CD4-positive, alpha-beta memory T cell (primary cell): ENCODE results near the gene EZH1. TPM values are rescaled to one million over a fixed set of nuclear protein-coding genes. Genes with fewer than 3 reads are reported as not detected.

Source experiments
- CTCF ChIA-PET: fragments of 350-600 bp; sonication (Branson Sonifier 250); formaldehyde crosslinking; loops from one replicate; lab custom pipeline; 2021; ENCODE audit warnings: inconsistent platforms; ENCODE audit not compliant: partially characterized antibody; lab: Charles Lee
- POLR2A ChIA-PET: fragments of 350-600 bp; sonication (Branson Sonifier 250); formaldehyde crosslinking; loops from one replicate; lab custom pipeline; 2021; ENCODE audit not compliant: partially characterized antibody; lab: Charles Lee
- DNase-seq, 5 donors: peaks; one replicate each; pipeline versions ENCODE4 v3.0.0 to v3.0.0-alpha.2; 2020 to 2022; ENCODE audit warnings: mixed read lengths in 1 of 5
- H3K27ac ChIP-seq: one replicate; pipeline ENCODE4 v1.7.0; 2013; ENCODE audit warnings: low read depth, low read length
- H3K27me3 ChIP-seq: 2 replicates; pipeline ENCODE4 v1.7.0; 2013; ENCODE audit warnings: mild to moderate bottlenecking, low read length, moderate library complexity; ENCODE audit not compliant: insufficient read depth
- H3K36me3 ChIP-seq: 2 replicates; pipeline ENCODE4 v1.7.0; 2013; ENCODE audit warnings: mild to moderate bottlenecking, low read length, moderate library complexity; ENCODE audit not compliant: insufficient read depth
- H3K4me1 ChIP-seq: 2 replicates; pipeline ENCODE4 v1.7.0; 2013; ENCODE audit warnings: mild to moderate bottlenecking, low read length, moderate library complexity; ENCODE audit not compliant: insufficient read depth
- H3K4me3 ChIP-seq, 2 donors: one replicate each; pipeline ENCODE4 v1.7.0; 2013; ENCODE audit warnings: low read length in 2 of 2, mild to moderate bottlenecking in 1 of 2
- H3K9me3 ChIP-seq, 2 donors: one replicate each; pipeline ENCODE4 v1.7.0; 2013; ENCODE audit warnings: low read length in 2 of 2, control low read depth in 1 of 2; ENCODE audit not compliant: control insufficient read depth in 1 of 2
- H3K27ac Mint-ChIP-seq, 7 donors: one replicate each; pipeline ENCODE4 v1.8.0; 2020 to 2021; ENCODE audit warnings: mixed read lengths in 7 of 7, mild to moderate bottlenecking in 6 of 7, inconsistent platforms in 3 of 7, moderate library complexity in 3 of 7
- H3K27me3 Mint-ChIP-seq, 2 donors: one replicate each; pipeline ENCODE4 v1.8.0; 2020 to 2021; ENCODE audit warnings: mixed read lengths in 2 of 2
- H3K36me3 Mint-ChIP-seq, 2 donors: one replicate each; pipeline ENCODE4 v1.8.0; 2020 to 2021; ENCODE audit warnings: mixed read lengths in 2 of 2, inconsistent platforms in 1 of 2, mild to moderate bottlenecking in 1 of 2
- H3K4me1 Mint-ChIP-seq, 4 donors: one replicate each; pipeline ENCODE4 v1.8.0; 2020 to 2021; ENCODE audit warnings: mixed read lengths in 4 of 4, mild to moderate bottlenecking in 1 of 4
- H3K4me3 Mint-ChIP-seq, 8 donors: one replicate each; pipeline ENCODE4 v1.8.0; 2020 to 2021; ENCODE audit warnings: mixed read lengths in 8 of 8, mild to moderate bottlenecking in 7 of 8, moderate library complexity in 6 of 8, inconsistent platforms in 3 of 8
- H3K9me3 Mint-ChIP-seq, 8 donors: one replicate each; pipeline ENCODE4 v1.8.0; 2020 to 2021; ENCODE audit warnings: mixed read lengths in 8 of 8, mild to moderate bottlenecking in 5 of 8, inconsistent platforms in 3 of 8, moderate library complexity in 1 of 8
- intact Hi-C: fragments of 100-400 bp; cut with micrococcal nuclease; formaldehyde crosslinking; loops from one replicate; pipeline ENCODE4 v1.15.1; 2023
- polyA plus RNA-seq, 2 donors: library from polyadenylated mRNA; unstranded; fragments of 300-500 nt; fragmentation: Illumina TruSeq; gene quantifications; one replicate each; pipeline ENCODE4 v1.2.3, GENCODE V29; 2021
- total RNA-seq, 2 experiments: library from RNA; stranded (reverse); gene quantifications; one replicate each; pipeline ENCODE4 v1.2.3, GENCODE V29; 2021

EZH1 gene
- total and polyA plus RNA-seq, 4 experiments from 2014 or later: 20.1 to 192 (median 111) TPM

- H3K27ac ChIP-seq: no peak overlapping the region
- Mint-ChIP-seq H3K27ac (no peak overlapping the region), H3K27me3 (no peaks in the 10 kb centered on the region), H3K9me3 (no peaks in the 10 kb centered on the region), H3K36me3 (peaks cover 54 to 68% of the 10 kb centered on the region in 2 donors), H3K4me3 (no peak overlapping the region), H3K4me1 (peaks cover 3 to 14% (median 11%) of the 10 kb centered on the region in 4 donors)
- ChIA-PET POLR2A (no interaction called here), CTCF (interaction anchor here (0.7 to 3.8 kb wide), 5 partner anchors 12 to 143 kb away, joined by 3 to 20 read pairs (median 6); no protein-coding TSS in a partner anchor)
- no peaks in the 10 kb centered on the region for H3K9me3 ChIP-seq
- peak in 4 of 5 donors; percentile 55 to 68 (median 62) for DNase-seq
- no peaks in the 10 kb centered on the region for H3K27me3 ChIP-seq
- H3K4me1 ChIP-seq: no peaks in the 10 kb centered on the region
- intact Hi-C loops: loop anchor here (1.0 to 10.0 kb wide), 2 partner anchors 103 to 274 kb away; partner anchors contain the start of genes BECN1 and RPL27
- H3K36me3 ChIP-seq: peaks cover 48% of the 10 kb centered on the region
- no peak overlapping the region for H3K4me3 ChIP-seq
These were observed 23.8 kb downstream of the EZH1 start for GRCh38 chr17:42720996-42721583.

- POLR2A ChIA-PET: interaction anchor here (1.1 kb wide), 1 partner anchor 466 kb away, joined by 3 read pairs; no protein-coding TSS in a partner anchor
- Histone ChIP-seq H3K4me1 (peaks cover 56% of the 10 kb centered on the region), H3K9me3 (no peaks in the 10 kb centered on the region), H3K4me3 (no peak overlapping the region), H3K27me3 (no peaks in the 10 kb centered on the region), H3K36me3 (peaks cover 42% of the 10 kb centered on the region), H3K27ac (no peak overlapping the region)
- CTCF ChIA-PET: interaction anchor here (0.9 to 1.4 kb wide), 7 partner anchors 9 to 131 kb away, joined by 3 to 7 read pairs (median 4); no protein-coding TSS in a partner anchor
- no peak overlapping the region for H3K27ac Mint-ChIP-seq
- peaks cover 28 to 58% (median 39%) of the 10 kb centered on the region in 4 donors for H3K4me1 Mint-ChIP-seq
- H3K4me3 Mint-ChIP-seq: peak overlapping the region in 1 of 8 donors; percentile 21
- intact Hi-C loops: no loop called here
- no peaks in the 10 kb centered on the region for H3K9me3 Mint-ChIP-seq
- H3K27me3 Mint-ChIP-seq: no peaks in the 10 kb centered on the region
- DNase-seq: no peak
- H3K36me3 Mint-ChIP-seq: peaks cover 68 to 69% of the 10 kb centered on the region in 2 donors
These were observed 35.3 kb downstream of the EZH1 start for GRCh38 chr17:42709561-42709960.

- Histone ChIP-seq H3K4me3 (no peak overlapping the region), H3K27ac (no peak overlapping the region), H3K36me3 (peaks cover 41% of the 10 kb centered on the region), H3K4me1 (peaks cover 58% of the 10 kb centered on the region), H3K27me3 (no peaks in the 10 kb centered on the region), H3K9me3 (no peaks in the 10 kb centered on the region)
- POLR2A ChIA-PET: interaction anchor here (1.0 kb wide), 1 partner anchor 28 kb away, joined by 3 read pairs; no protein-coding TSS in a partner anchor
- H3K27ac Mint-ChIP-seq: peak overlapping the region in 2 of 7 donors; percentile 32 to 76
- peaks cover 68 to 70% of the 10 kb centered on the region in 2 donors for H3K36me3 Mint-ChIP-seq
- CTCF ChIA-PET: interaction anchor here (0.5 to 1.4 kb wide), 4 partner anchors 10 to 774 kb away, joined by 3 to 7 read pairs (median 4); no protein-coding TSS in a partner anchor
- H3K9me3 Mint-ChIP-seq: no peaks in the 10 kb centered on the region
- intact Hi-C loops: no loop called here
- peak overlapping the region in 5 of 8 donors; percentile 26 to 66 (median 59) for H3K4me3 Mint-ChIP-seq
- no peaks in the 10 kb centered on the region for H3K27me3 Mint-ChIP-seq
- DNase-seq: peak in 2 of 5 donors; percentile 19
- H3K4me1 Mint-ChIP-seq: peaks cover 29 to 68% (median 40%) of the 10 kb centered on the region in 4 donors
These were observed 36.3 kb downstream of the EZH1 start for GRCh38 chr17:42708588-42708987.

- Histone ChIP-seq H3K27ac (peak overlapping the region; percentile 9), H3K4me3 (no peak overlapping the region), H3K4me1 (peaks cover 58% of the 10 kb centered on the region), H3K27me3 (no peaks in the 10 kb centered on the region), H3K9me3 (no peaks in the 10 kb centered on the region), H3K36me3 (peaks cover 48% of the 10 kb centered on the region)
- CTCF ChIA-PET: interaction anchor here (0.6 to 1.3 kb wide), 4 partner anchors 14 to 485 kb away, joined by 3 to 4 read pairs (median 4); no protein-coding TSS in a partner anchor
- no peaks in the 10 kb centered on the region for H3K27me3 Mint-ChIP-seq
- H3K4me1 Mint-ChIP-seq: peaks cover 29 to 73% (median 40%) of the 10 kb centered on the region in 4 donors
- POLR2A ChIA-PET: interaction anchor here (0.6 to 1.1 kb wide), 7 partner anchors 24 to 739 kb away, joined by 3 to 4 read pairs (median 3); partner anchors contain the start of genes PLEKHH3, RETREG3 and TUBG1
- peak; percentile 73 to 79 (median 78) for DNase-seq
- H3K9me3 Mint-ChIP-seq: no peaks in the 10 kb centered on the region
- intact Hi-C loops: loop anchor here (2.0 kb wide), 1 partner anchor 28 kb away; no protein-coding TSS in a partner anchor
- H3K36me3 Mint-ChIP-seq: peaks cover 68 to 70% of the 10 kb centered on the region in 2 donors
- peak overlapping the region in 6 of 7 donors; percentile 9 to 74 (median 30) for H3K27ac Mint-ChIP-seq
- H3K4me3 Mint-ChIP-seq: peak overlapping the region; percentile 64 to 84 (median 74)
These were observed 38.1 kb downstream of the EZH1 start for GRCh38 chr17:42706732-42707131.

GRCh38 chr17:42704837-42705494 is 39.9 kb downstream of the EZH1 start:
- Mint-ChIP-seq H3K27me3 (no peaks in the 10 kb centered on the region), H3K4me3 (peak overlapping the region in 6 of 8 donors; percentile 31 to 67 (median 56)), H3K27ac (peak overlapping the region in 2 of 7 donors; percentile 20 to 66), H3K36me3 (peaks cover 66 to 68% of the 10 kb centered on the region in 2 donors), H3K4me1 (peaks cover 29 to 66% (median 41%) of the 10 kb centered on the region in 4 donors), H3K9me3 (no peaks in the 10 kb centered on the region)
- Histone ChIP-seq H3K4me3 (no peak overlapping the region), H3K4me1 (peaks cover 55% of the 10 kb centered on the region), H3K27ac (no peak overlapping the region), H3K9me3 (no peaks in the 10 kb centered on the region), H3K36me3 (peaks cover 48% of the 10 kb centered on the region), H3K27me3 (no peaks in the 10 kb centered on the region)
- intact Hi-C loops: no loop called here
- ChIA-PET POLR2A (interaction anchor here (0.6 kb wide), 1 partner anchor 8 kb away, joined by 3 read pairs; no protein-coding TSS in a partner anchor), CTCF (interaction anchor here (0.7 to 1.6 kb wide), 2 partner anchors 9 to 127 kb away, joined by 3 to 6 read pairs; partner anchors contain the start of gene PSMC3IP)
- no peak for DNase-seq

- POLR2A ChIA-PET: interaction anchor here (0.6 kb wide), 1 partner anchor 9 kb away, joined by 3 read pairs; no protein-coding TSS in a partner anchor
- H3K36me3 Mint-ChIP-seq: peaks cover 61 to 63% of the 10 kb centered on the region in 2 donors
- H3K4me1 ChIP-seq: peaks cover 50% of the 10 kb centered on the region
- no peak overlapping the region for H3K27ac ChIP-seq
- peaks cover 28 to 61% (median 40%) of the 10 kb centered on the region in 4 donors for H3K4me1 Mint-ChIP-seq
- no peaks in the 10 kb centered on the region for H3K9me3 ChIP-seq
- peak overlapping the region in 1 of 8 donors; percentile 29 for H3K4me3 Mint-ChIP-seq
- intact Hi-C loops: no loop called here
- H3K9me3 Mint-ChIP-seq: no peaks in the 10 kb centered on the region
- no peaks in the 10 kb centered on the region for H3K27me3 ChIP-seq
- DNase-seq: no peak
- no peak overlapping the region for H3K4me3 ChIP-seq
- peak overlapping the region in 1 of 7 donors; percentile 66 for H3K27ac Mint-ChIP-seq
- H3K36me3 ChIP-seq: peaks cover 47% of the 10 kb centered on the region
- H3K27me3 Mint-ChIP-seq: no peaks in the 10 kb centered on the region
- CTCF ChIA-PET: interaction anchor here (0.7 to 1.6 kb wide), 3 partner anchors 9 to 126 kb away, joined by 3 to 6 read pairs (median 3); partner anchors contain the start of gene PSMC3IP
These were observed 40.4 kb downstream of the EZH1 start for GRCh38 chr17:42704490-42704836.
